Measurements from ENCODE around the gene SIMC1.
"Not testable (repeated sequence)": the region's sequence is repeated elsewhere in the genome, so short reads cannot be mapped to it uniquely, and the experiment has no call there.

SIMC1 gene

DNA sequence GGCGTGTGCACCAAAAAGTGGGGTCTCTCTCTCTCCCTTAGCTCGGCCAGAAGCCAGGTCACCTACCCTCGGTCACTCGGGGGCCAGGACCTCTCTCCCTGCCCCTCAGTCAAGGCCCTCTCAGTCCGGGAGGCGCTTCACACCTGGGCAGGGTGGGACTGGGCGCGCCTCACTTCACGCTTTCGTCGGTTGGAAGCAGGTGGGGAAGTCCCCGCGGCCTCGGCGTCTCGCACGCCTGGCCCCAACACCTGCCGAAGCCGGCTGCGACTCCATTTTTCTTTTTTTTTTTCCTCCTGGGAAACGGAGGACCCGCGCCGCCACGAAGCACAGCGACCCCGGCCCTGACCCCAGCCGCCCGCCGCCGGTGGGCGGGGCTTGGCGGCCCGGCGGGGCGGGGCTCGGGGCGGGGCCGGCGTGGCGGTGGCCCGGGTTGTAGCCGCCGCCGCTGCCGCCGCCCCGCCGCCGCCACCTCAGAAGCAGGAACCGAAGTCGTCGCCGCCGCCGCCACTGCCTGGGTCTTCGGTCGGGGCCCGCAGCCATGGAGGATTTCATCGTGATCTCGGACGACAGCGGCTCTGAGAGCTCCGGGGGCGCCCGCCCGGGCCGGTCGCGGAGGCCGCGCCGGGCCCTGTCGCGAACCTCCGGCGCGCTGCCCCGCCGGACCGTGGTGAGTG lies at the start of gene SIMC1:
Gene SIMC1 (plus strand): TSS at position 454 of the 674 bp plus-strand sequence. CDS start 85 bp downstream, at position 539.
- not testable (repeated sequence) for DNase-seq

DNA sequence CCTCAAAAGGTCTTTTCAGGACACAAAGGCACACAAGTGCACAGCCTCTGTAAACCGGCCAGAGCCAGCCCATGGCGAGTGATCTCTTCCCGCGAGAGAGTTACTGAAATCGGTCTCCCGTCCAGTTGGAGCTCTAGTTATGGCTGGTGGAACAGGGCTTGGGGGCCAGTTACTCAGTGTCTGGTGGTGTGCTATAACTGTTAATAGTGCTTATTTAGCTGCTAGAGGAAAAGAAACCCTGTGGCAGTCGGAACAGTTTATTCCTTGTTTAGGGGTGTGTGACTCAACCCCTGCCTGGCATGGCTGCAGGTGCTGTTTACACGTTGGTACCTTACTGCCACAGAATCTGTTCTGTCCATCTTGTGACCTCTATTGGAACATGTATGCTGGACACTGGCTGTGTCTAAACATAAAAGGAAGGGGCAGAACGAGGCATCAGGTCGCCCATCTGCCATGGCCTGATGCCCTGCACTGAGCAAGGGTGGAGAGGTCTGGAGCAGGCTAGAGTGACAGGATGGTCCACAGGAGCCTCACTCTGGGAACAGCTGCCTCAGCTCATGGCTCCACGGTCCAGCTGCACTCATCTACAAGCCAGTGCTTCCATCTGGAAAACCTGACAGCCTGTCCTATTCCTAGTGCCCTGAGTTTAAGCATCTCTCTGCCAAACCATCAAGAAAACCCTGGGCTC lies 49.6 kb upstream of the SIMC1 start:
- DNase-seq, result no peak

DNA sequence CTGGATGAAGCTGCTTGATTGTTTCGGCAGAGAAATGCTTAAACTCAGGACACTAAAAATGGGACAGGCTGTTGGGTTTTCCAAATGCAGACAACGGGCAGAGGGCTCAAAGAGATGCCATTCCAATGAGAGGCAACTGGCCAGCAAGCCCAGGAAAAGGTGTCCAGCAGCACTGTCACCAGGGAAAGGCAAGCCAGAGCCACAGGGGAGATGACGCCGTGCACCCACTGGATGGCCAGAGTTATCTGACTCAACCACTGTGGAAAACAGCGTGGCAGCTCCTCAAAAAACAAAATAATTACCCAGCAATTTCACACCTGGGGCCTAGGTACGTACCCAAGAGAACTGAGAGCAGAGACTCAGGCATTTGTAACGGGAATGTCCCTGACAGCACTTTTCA lies 48.4 kb upstream of the SIMC1 start:
- DNase-seq, result no peak

GRCh38 chr5:176190886-176191755 lies 47.1 kb upstream of the SIMC1 start:
- DNase-seq, result no peak

- DNase-seq, result peak; percentile 47
Observed at GRCh38 chr5:176192094-176192721, 46.0 kb upstream of the SIMC1 start.

DNA sequence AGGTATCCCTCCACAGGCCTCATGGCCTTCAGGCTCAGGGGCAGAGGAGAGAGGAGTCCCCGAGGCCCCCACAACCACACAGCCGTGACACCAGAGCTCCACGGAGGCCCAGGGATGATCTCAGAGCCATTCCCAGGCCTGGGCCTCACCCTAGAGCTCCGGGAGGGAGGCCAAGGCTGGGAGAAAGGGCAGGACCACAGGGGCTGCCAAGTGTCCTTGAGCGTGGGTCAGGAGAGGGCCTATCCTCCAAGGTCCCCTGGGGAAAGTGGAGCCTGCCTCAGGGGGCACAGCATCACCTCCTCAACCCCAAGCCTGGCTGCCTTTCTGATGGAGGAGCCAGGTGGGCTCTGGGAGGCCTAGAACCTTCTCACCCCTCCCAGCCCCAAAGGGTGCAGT lies 45.5 kb upstream of the SIMC1 start:
- DNase-seq, result not testable (repeated sequence)

DNA sequence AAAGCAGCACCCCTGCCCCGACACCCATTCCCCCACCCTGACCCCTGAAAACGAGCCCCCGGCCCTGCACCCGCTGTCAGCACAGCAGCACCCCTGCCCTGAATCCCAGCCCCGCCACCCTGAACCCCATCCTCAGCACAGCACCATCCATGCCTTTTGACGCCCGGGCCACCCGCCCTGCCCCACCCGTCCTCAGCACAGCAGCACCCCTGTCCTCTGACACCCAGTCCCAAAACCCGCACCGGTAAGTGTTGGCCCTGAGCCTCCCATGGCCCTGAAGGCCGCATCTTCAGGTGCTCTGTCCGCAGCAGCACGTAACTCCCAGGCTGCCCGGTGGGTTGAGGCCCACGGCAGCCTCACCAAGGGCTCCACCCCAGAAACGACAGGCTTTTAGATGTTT lies 44.6 kb upstream of the SIMC1 start:
- DNase-seq, result not testable (repeated sequence)

DNA sequence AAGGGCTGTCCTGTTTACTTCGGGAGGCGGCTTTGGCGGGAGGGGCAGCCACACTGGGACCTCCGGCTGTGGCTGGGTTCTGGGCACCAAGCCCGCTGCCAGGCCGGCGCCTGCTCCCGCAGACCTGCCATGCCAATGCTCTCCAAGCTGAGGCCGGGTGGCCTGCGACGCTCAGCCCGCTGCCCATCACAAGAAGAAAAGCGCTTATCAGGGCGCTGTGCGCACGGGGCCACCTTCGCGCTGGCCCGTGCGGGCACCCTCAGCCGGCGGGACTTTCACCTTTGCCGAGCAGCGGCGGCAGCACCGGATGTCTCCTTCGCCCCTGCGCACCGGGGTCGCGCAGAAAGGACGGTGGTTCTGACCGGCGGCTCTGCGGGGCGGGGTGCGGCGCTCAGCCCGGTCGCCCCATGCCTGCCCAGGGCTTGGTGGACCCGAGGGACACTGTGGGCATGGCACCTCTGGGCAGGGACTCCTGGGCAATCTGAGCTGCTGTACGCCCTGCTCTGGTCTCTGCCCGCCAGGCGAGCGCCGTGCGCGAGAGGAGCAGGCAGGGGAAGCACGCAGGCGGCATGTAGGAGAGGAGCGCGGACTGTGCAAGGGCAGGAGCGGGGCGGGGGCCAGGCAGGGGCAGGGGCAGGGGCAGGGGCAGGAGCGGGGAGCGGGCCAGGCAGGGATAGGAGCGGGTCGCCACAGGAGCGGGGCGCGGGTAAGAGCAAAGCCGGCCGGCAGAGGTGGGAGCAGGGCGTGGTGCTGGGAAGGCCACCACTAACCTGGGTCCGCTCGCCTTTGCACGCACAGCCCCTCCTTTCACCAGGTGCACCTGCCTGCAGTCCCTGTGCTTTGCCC lies 43.8 kb upstream of the SIMC1 start:
- DNase-seq, result not testable (repeated sequence)

- not testable (repeated sequence) for DNase-seq
Observed at GRCh38 chr5:176195084-176195413, 43.2 kb upstream of the SIMC1 start.

GRCh38 chr5:176195487-176196207 lies 42.6 kb upstream of the SIMC1 start:
- DNase-seq, result not testable (repeated sequence)

DNA sequence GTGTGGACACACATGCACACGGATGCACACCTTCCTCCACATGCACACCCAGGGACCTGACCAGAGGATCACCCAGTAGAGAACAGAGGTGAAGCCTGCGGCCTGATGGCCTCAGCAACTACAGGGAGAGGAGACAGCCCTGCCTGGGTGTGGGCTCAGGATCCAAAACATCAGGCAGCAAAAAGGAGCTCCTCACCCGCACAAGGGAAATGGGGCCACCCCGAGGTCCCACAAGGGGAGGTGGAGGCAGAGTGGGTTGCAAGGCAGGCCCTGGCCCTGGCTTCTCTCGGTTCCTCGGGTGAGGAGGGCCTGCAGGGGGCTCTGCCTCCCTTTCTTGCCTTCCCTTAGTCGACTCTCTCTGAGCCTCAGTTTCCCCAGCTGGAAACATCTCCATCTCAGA lies 41.4 kb upstream of the SIMC1 start:
- not testable (repeated sequence) for DNase-seq

- DNase-seq, result not testable (repeated sequence)
Observed at GRCh38 chr5:176197234-176197858, 40.9 kb upstream of the SIMC1 start.

- DNase-seq, result not testable (repeated sequence)
Observed at GRCh38 chr5:176198299-176198698, 39.9 kb upstream of the SIMC1 start.

DNA sequence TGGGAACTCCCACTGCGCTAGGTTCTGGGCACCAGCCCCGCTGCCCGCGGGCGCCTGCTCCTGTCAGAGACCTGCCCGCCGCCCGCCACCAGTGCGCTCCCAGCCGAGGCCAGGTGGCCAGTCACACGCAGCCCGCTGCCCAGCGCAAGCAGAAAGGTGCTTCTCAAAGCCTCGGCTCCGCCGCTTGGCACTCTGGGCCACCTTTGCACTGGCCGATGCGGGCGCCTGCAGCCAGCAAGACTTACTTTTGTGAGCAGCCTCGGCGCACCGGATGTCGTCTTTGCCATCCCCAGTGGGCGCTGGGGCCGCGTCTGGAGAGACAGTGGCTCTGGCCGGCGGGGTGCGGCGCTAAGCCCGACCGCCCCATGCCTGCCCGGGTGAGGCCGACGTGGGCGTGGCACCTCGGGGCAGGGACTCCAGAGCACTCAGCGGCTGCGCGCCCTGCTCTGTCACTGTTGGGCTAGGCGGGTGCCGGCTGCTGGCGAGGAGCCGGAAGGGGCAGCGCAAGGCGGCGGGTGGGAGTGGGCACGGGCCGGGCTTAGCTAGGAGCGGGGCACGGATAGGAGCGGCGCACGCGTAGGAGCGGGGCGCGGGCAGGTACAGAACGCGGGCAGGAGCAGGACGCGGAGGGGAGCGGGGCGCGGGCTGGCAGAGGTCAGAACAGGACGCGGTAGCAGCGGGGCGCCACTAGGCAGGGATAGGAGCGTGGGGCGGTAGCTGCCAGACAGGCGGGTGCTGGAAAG lies 39.1 kb upstream of the SIMC1 start:
- not testable (repeated sequence) for DNase-seq

- not testable (repeated sequence) for DNase-seq
Observed at GRCh38 chr5:176199803-176200399, 38.3 kb upstream of the SIMC1 start.

GRCh38 chr5:176201811-176202210 lies 36.4 kb upstream of the SIMC1 start:
- no peak for DNase-seq

DNA sequence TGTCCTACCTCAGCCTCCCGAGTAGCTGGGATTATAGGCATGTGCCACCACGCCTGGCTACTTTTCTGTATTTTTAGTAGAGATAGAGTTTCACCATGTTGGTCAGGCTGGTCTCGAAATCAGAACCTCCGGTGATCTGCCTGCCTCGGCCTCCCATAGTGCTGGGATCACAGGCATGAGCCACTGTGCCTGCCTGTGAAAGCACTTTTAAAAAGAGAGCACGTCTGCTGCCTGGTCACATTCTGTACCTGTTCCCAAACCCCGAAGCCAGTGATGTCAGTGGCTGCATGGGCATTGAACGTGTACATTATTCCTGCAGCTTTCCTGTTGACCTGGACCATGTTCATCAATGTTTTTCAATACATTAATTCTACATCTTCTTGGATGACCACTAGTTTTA lies 35.1 kb upstream of the SIMC1 start:
- no peak for DNase-seq

DNA sequence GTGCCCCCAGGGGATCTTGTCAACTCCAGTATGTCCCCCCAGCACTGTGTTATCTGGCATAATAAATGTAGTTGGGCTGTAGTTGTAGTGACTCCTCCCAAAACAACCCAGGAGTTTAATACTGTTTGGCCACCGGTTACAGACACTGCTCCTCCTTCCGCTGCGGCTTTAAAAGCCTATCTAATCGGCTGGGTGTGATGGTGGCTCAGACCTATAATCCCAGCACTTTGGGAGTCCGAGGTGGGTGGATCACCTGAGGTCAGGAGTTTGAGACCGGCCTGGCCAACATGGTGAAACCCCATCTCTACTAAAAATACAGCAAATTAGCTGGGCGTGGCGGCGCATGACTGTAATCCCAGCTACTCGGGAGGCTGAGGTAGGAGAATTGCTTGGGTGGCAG lies 34.7 kb upstream of the SIMC1 start:
- not testable (repeated sequence) for DNase-seq

DNA sequence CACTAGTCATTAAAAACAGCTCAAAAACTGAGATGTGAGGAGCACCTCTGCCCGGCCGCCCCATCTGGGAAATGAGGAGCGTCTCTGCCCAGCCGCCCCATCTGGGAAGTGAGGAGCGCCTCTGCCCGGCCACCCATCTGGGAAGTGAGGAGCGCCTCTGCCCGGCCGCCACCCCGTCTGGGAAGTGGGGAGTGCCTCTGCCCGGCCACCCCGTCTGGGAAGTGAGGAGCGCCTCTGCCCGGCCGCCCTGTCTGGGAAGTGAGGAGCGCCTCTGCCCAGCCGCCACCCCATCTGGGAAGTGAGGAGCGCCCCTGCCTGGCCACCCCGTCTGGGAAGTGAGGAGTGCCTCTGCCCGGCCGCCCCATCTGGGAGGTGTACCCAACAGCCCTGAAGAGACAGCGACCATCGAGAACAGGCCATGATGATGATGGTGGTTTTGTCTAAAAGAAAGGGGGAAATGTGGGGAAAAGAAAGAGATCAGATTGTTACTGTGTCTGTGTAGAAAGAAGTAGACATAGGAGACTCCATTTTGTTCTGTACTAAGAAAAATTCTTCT lies 23.7 kb upstream of the SIMC1 start:
- DNase-seq, result not testable (repeated sequence)
